ENCODE measurements around the gene APLP2. TPM values are rescaled to one million over a fixed set of nuclear protein-coding genes. Genes with fewer than 3 reads are reported as not detected.

The APLP2 gene
- total RNA-seq, 2 donors from 2014 or later: 326 to 454 TPM

- peaks cover 0 to 8% of the 10 kb centered on the region in 2 donors for H3K9me3 ChIP-seq
- no peak overlapping the region for H3K27ac ChIP-seq
- H3K36me3 ChIP-seq: no peaks in the 10 kb centered on the region
- TF ChIP-seq CTCF (IDR thresholded peaks at IDR 0.05): no peak
- H3K27me3 ChIP-seq: no peaks in the 10 kb centered on the region
- H3K4me3 ChIP-seq: no peak overlapping the region
- no peak for DNase-seq (ENCODE audit: low spot score)
- peaks cover 0 to 29% of the 10 kb centered on the region in 2 donors for H3K4me1 ChIP-seq
Measured at GRCh38 chr11:130175898-130176297, 106.2 kb downstream of the APLP2 start.

- Histone ChIP-seq H3K36me3 (no peaks in the 10 kb centered on the region), H3K4me3 (no peak overlapping the region), H3K9me3 (peaks cover 0 to 8% of the 10 kb centered on the region in 2 donors), H3K27ac (peak overlapping the region; percentile 40 to 45), H3K4me1 (peaks cover 0 to 44% of the 10 kb centered on the region in 2 donors), H3K27me3 (no peaks in the 10 kb centered on the region)
- TF ChIP-seq CTCF (IDR thresholded peaks at IDR 0.05): no peak
- no peak for DNase-seq (ENCODE audit: low spot score)
Measured at GRCh38 chr11:130177782-130178181, 108.1 kb downstream of the APLP2 start.

GRCh38 chr11:130178441-130179339 is 109.0 kb downstream of the APLP2 start:
- H3K4me1 ChIP-seq: peaks cover 0 to 44% of the 10 kb centered on the region in 2 donors
- H3K27me3 ChIP-seq: no peaks in the 10 kb centered on the region
- H3K36me3 ChIP-seq: no peaks in the 10 kb centered on the region
- peaks cover 0 to 8% of the 10 kb centered on the region in 2 donors for H3K9me3 ChIP-seq
- H3K4me3 ChIP-seq: no peak overlapping the region
- TF ChIP-seq CTCF (IDR thresholded peaks at IDR 0.05): no peak
- peak overlapping the region; percentile 40 to 45 for H3K27ac ChIP-seq
- no peak for DNase-seq (ENCODE audit: low spot score)

GRCh38 chr11:130179396-130180306 is 110.0 kb downstream of the APLP2 start:
- Histone ChIP-seq H3K27me3 (no peaks in the 10 kb centered on the region), H3K27ac (peak overlapping the region; percentile 77 to 83), H3K36me3 (no peaks in the 10 kb centered on the region), H3K4me3 (no peak overlapping the region), H3K4me1 (peaks cover 0 to 44% of the 10 kb centered on the region in 2 donors), H3K9me3 (peaks cover 0 to 6% of the 10 kb centered on the region in 2 donors)
- TF ChIP-seq CTCF (IDR thresholded peaks at IDR 0.05): no peak
- no peak for DNase-seq (ENCODE audit: low spot score)

GRCh38 chr11:130180491-130180890 is 110.8 kb downstream of the APLP2 start:
- peaks cover 0 to 44% of the 10 kb centered on the region in 2 donors for H3K4me1 ChIP-seq
- TF ChIP-seq CTCF (IDR thresholded peaks at IDR 0.05): no peak
- no peak for DNase-seq (ENCODE audit: low spot score)
- peak overlapping the region; percentile 77 to 83 for H3K27ac ChIP-seq
- H3K36me3 ChIP-seq: no peaks in the 10 kb centered on the region
- H3K9me3 ChIP-seq: no peaks in the 10 kb centered on the region
- no peak overlapping the region for H3K4me3 ChIP-seq
- H3K27me3 ChIP-seq: no peaks in the 10 kb centered on the region

Data from right atrium auricular region (tissue), 2 donors.